NB4 (cell line): ENCODE measurements around the gene DLG4.

Source experiments
- MYC ChIP-seq: IDR thresholded peaks from 2 replicates; pipeline ENCODE4 v1.6.1; 2011; ENCODE audit warnings: low read depth, low read length
- POLR2A ChIP-seq: IDR thresholded peaks from 2 replicates; pipeline ENCODE4 v1.6.1; 2011; ENCODE audit warnings: mild to moderate bottlenecking; ENCODE audit not compliant: insufficient read length; ENCODE audit errors: extremely low read depth
- TF ChIP-seq, protein P1 (sequence below): IDR thresholded peaks from 2 replicates; pipeline ENCODE4 v1.6.1; 2011; ENCODE audit warnings: low read depth, low read length
- TF ChIP-seq, protein P2 (sequence below): IDR thresholded peaks from one replicate; pipeline ENCODE4 v1.5.1; 2012; ENCODE audit warnings: low read depth, low read length

DNA sequence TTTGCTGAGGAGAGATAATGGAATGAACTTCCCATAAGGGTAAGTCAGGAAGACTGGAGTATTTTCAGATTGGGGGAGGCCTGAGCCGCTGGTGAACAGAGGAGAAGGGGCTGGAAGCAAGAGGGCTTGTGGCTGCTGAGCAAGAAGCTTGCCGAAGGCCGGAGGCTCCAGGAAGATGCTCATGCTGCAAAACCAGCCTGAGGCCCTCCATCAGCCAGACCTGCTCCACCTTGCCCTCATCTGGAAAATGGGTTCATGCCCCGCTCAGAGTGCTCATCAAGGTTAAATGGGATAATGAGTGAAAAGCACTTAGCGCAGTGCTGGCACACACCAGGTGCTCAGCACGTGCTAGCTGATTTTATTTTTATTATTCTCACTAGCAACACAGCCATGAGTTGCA, 35.0 kb downstream of the DLG4 start:
- TF ChIP-seq POLR2A, result no peak
- TF ChIP-seq, protein P1, sequence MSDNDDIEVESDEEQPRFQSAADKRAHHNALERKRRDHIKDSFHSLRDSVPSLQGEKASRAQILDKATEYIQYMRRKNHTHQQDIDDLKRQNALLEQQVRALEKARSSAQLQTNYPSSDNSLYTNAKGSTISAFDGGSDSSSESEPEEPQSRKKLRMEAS, result no peak
- TF ChIP-seq, protein P2, sequence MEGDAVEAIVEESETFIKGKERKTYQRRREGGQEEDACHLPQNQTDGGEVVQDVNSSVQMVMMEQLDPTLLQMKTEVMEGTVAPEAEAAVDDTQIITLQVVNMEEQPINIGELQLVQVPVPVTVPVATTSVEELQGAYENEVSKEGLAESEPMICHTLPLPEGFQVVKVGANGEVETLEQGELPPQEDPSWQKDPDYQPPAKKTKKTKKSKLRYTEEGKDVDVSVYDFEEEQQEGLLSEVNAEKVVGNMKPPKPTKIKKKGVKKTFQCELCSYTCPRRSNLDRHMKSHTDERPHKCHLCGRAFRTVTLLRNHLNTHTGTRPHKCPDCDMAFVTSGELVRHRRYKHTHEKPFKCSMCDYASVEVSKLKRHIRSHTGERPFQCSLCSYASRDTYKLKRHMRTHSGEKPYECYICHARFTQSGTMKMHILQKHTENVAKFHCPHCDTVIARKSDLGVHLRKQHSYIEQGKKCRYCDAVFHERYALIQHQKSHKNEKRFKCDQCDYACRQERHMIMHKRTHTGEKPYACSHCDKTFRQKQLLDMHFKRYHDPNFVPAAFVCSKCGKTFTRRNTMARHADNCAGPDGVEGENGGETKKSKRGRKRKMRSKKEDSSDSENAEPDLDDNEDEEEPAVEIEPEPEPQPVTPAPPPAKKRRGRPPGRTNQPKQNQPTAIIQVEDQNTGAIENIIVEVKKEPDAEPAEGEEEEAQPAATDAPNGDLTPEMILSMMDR, result no peak
- no peak for TF ChIP-seq MYC
